OCI-LY1 (cell line): ENCODE data around the gene BCR.

Experiments
- CTCF ChIP-seq: fragments of 200-600 bp; sonication (generic), shearing (Covaris generic); IDR thresholded peaks from 2 replicates; pipeline ENCODE4 v1.5.1; 2017; ENCODE audit warnings: mild to moderate bottlenecking, antibody characterized with exemption, low read length, moderate library complexity, mixed read lengths
- EZH2 ChIP-seq: fragments of 200-600 bp; sonication (generic), shearing (Covaris generic); IDR thresholded peaks from 2 replicates; pipeline ENCODE4 v1.8.0; 2017; ENCODE audit warnings: borderline replicate concordance, mixed run types, mild to moderate bottlenecking, antibody characterized with exemption, low read length, moderate library complexity, mixed read lengths

GRCh38 chr22:23221351-23221804, 41.1 kb downstream of the BCR start:
- TF ChIP-seq CTCF, result no peak
- no peak for TF ChIP-seq EZH2
